GM23248 (cell line): ENCODE results near the gene CNOT1. TPM values are rescaled to one million over a fixed set of nuclear protein-coding genes. Genes with fewer than 3 reads are reported as not detected.

ENCODE experiments used
- DNase-seq: peaks from one replicate; pipeline ENCODE4 v3.0.0-alpha.2; 2015
- H2AFZ ChIP-seq: fragments of 200-600 bp; sonication (generic); 2 replicates; pipeline ENCODE4 v1.6.1; 2016; ENCODE audit warnings: antibody characterized with exemption
- H3F3A ChIP-seq: fragments of 200-600 bp; sonication (generic); 2 replicates; pipeline ENCODE4 v1.6.1; 2016; ENCODE audit warnings: mild to moderate bottlenecking, antibody characterized with exemption, mixed run types; ENCODE audit not compliant: insufficient read depth
- H3K27ac ChIP-seq: fragments of 200-600 bp; sonication (generic); 2 replicates; pipeline ENCODE4 v1.5.1; 2016; ENCODE audit warnings: mild to moderate bottlenecking
- H3K27me3 ChIP-seq: fragments of 200-600 bp; sonication (generic); replicated peaks from 2 replicates; pipeline ENCODE4 v1.6.1; 2016; ENCODE audit warnings: mild to moderate bottlenecking; ENCODE audit not compliant: insufficient read depth
- H3K36me3 ChIP-seq: fragments of 200-600 bp; sonication (generic); 2 replicates; pipeline ENCODE4 v1.6.1; 2016; ENCODE audit warnings: low read depth, mild to moderate bottlenecking
- H3K4me1 ChIP-seq: fragments of 200-600 bp; sonication (generic); 2 replicates; pipeline ENCODE4 v1.6.1; 2016; ENCODE audit warnings: mild to moderate bottlenecking; ENCODE audit not compliant: insufficient read depth
- H3K4me2 ChIP-seq: fragments of 200-600 bp; sonication (generic); one replicate; pipeline ENCODE4 v1.6.1; 2016; ENCODE audit warnings: mild to moderate bottlenecking; ENCODE audit not compliant: unreplicated experiment
- H3K4me3 ChIP-seq: fragments of 200-600 bp; sonication (generic); 2 replicates; pipeline ENCODE4 v1.5.1; 2016; ENCODE audit warnings: mild to moderate bottlenecking
- H3K79me2 ChIP-seq: fragments of 200-600 bp; sonication (generic); 2 replicates; pipeline ENCODE4 v1.6.1; 2016; ENCODE audit warnings: mild to moderate bottlenecking; ENCODE audit not compliant: insufficient read depth
- H3K9ac ChIP-seq: fragments of 200-600 bp; sonication (generic); 2 replicates; pipeline ENCODE4 v1.6.1; 2016; ENCODE audit warnings: mild to moderate bottlenecking
- H3K9me2 ChIP-seq: fragments of 200-600 bp; sonication (generic); 2 replicates; pipeline ENCODE4 v1.6.1; 2016; ENCODE audit warnings: mixed run types, mild to moderate bottlenecking, moderate library complexity; ENCODE audit not compliant: insufficient read depth
- H3K9me3 ChIP-seq: fragments of 200-600 bp; sonication (generic); one replicate; pipeline ENCODE4 v1.6.1; 2017; ENCODE audit warnings: low read depth
- H4K20me1 ChIP-seq: fragments of 200-600 bp; sonication (generic); 2 replicates; pipeline ENCODE4 v1.6.0; 2016; ENCODE audit not compliant: insufficient read depth
- EZH2 ChIP-seq: fragments of 200-600 bp; sonication (generic); IDR thresholded peaks from 2 replicates; pipeline ENCODE4 v1.6.1; 2018; ENCODE audit warnings: antibody characterized with exemption, mild to moderate bottlenecking; ENCODE audit not compliant: insufficient read depth, poor library complexity, severe bottlenecking
- EZH2phosphoT487 ChIP-seq: fragments of 200-600 bp; sonication (generic); IDR thresholded peaks from 2 replicates; pipeline ENCODE4 v1.6.1; 2018; ENCODE audit warnings: antibody characterized with exemption, moderate library complexity, mild to moderate bottlenecking, low read depth; ENCODE audit not compliant: insufficient read depth
- WGBS, 2 experiments: methylation state at CpG; one replicate each; pipeline ENCODE4 v1.1.6; 2015 to 2017; ENCODE audit warnings: low lambda C conversion rate in 2 of 2, low coverage in 1 of 2; ENCODE audit errors: missing lambda C conversion rate in 2 of 2; 5-methylcytosine and 5-hydroxymethylcytosine counted together
- in situ Hi-C: fragments of 300-500 bp; cut with MboI; formaldehyde crosslinking; loops from 2 replicates; pipeline ENCODE4 v1.15.0; 2020
- polyA plus RNA-seq: library from polyadenylated mRNA; unstranded; fragments of >200 nt; fragmentation: Nextera tagmentation; extraction: Ambion mirVana; gene quantifications from 2 replicates; pipeline ENCODE4 v1.2.1, GENCODE V29; 2016
- total RNA-seq: library from RNA; depleted of rRNA; stranded (reverse); fragments of >200 nt; shearing (Covaris generic); gene quantifications from 2 replicates; pipeline ENCODE4 v1.2.3, GENCODE V29; 2014

CNOT1 gene
- total and polyA plus RNA-seq, 2 experiments from 2014 or later = 35.6 to 93.1 TPM

DNA sequence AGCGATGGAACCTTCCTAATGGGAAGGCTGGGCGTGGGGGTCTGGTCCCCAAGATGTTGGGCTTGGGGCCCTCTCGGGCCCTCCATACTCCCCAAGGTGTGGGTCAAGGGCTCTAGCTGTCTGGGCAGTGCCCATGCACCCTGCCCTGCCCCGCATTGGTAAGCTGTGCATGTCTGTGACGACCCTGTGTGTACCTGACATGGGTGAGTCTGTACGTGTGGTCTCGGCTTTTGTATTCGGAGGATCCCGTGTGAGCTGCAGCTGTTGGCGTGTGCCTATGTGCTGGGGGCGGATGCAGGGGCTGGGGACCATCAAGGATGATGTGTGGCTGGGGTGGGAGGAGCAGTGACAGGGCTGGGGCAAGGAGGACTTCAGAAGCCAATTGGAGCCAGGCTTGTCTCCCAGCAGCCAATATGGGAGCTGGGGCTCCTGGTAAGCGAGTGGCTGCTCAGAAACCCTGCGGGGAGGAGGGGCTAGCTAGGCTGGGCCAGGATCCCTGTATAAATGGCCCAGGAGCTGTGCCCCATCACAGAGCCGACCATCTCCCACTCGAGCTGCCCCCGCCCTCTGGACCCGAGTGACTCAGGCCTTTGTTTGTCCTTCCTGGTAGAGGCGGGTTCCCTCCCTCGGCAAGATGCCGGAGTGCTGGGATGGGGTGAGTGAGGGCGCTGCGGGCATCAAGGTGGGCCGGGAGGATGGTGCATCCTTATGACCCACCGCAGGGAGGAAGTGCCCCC lies 129.8 kb downstream of the CNOT1 start, which contains the start of gene NDRG4:
TSS of gene NDRG4 (plus strand) at position 529 of the 737 bp plus-strand sequence. CDS start at position 635, 106 bp downstream.
- peak; percentile 79 for DNase-seq
- H3K79me2 ChIP-seq = no peaks in the 10 kb centered on the region
- no peak within 1 kb of the TSS for H3K9ac ChIP-seq
- H3K9me2 ChIP-seq = no peaks in the 10 kb centered on the region
- peak within 1 kb of the TSS; percentile 67 for H2AFZ ChIP-seq
- peaks cover 3% of the 10 kb centered on the region; the same call in 1 of the 2 replicates for H3K27me3 ChIP-seq
- H3K4me3 ChIP-seq = peak within 1 kb of the TSS; percentile 56
- TF ChIP-seq EZH2 (no peak), EZH2phosphoT487 (no peak)
- in situ Hi-C loops = loop anchor here (25.0 kb wide), 1 partner anchor 487 kb away; the partner anchor contains the start of genes USB1 and ZNF319
- no peaks in the 10 kb centered on the region for H4K20me1 ChIP-seq
- H3K36me3 ChIP-seq = no peaks in the 10 kb centered on the region
- no peak within 1 kb of the TSS for H3K27ac ChIP-seq
- 27 to 29% methylated on average over 24 of the region's 24 CpGs for WGBS, 2 experiments
- H3K9me3 ChIP-seq = no peaks in the 10 kb centered on the region
- no peaks in the 10 kb centered on the region for H3F3A ChIP-seq
- H3K4me1 ChIP-seq = 0 out of 2 replicates have a peak, but pooled peaks cover 8% of the 10 kb centered on the region
- peak within 1 kb of the TSS; percentile 39 for H3K4me2 ChIP-seq

DNA sequence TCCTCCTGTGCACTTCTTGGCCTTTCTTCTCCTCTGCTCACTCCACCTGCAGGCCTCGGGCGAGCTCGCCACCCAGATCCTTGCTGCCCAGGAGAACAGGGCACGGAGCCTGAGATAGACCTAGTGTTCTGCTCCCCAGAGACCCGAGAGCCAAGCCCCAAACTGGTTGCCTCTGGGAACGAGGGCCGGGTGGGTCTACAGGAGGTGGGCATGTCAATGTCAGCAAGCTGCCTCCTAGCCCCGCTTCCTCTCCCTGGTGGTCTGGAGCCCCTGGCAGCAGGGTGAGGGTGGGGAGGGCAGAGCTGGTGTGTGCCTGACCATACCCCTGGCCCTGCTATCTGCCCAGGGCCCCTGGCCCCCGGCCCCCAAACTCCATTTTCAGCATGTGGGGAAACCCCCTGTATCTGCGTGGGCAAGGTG lies 130.5 kb downstream of the CNOT1 start:
- H3K9ac ChIP-seq = no peak overlapping the region
- H3K9me2 ChIP-seq = no peaks in the 10 kb centered on the region
- 0 out of 2 replicates have a peak, but pooled peaks cover 8% of the 10 kb centered on the region for H3K4me1 ChIP-seq
- TF ChIP-seq EZH2 (no peak), EZH2phosphoT487 (no peak)
- in situ Hi-C loops = loop anchor here (25.0 kb wide), 1 partner anchor 487 kb away; the partner anchor contains the start of genes USB1 and ZNF319
- DNase-seq = no peak
- no peak overlapping the region for H3K4me3 ChIP-seq
- no peak overlapping the region for H2AFZ ChIP-seq
- H3K9me3 ChIP-seq = no peaks in the 10 kb centered on the region
- H3K27ac ChIP-seq = no peak overlapping the region
- no peaks in the 10 kb centered on the region for H4K20me1 ChIP-seq
- no peaks in the 10 kb centered on the region for H3K79me2 ChIP-seq
- no peaks in the 10 kb centered on the region for H3K36me3 ChIP-seq
- H3K4me2 ChIP-seq = no peak overlapping the region
- H3F3A ChIP-seq = no peaks in the 10 kb centered on the region
- H3K27me3 ChIP-seq = peaks cover 3% of the 10 kb centered on the region; the same call in 1 of the 2 replicates
- 84 to 86% methylated on average over 10 of the region's 10 CpGs for WGBS, 2 experiments

DNA sequence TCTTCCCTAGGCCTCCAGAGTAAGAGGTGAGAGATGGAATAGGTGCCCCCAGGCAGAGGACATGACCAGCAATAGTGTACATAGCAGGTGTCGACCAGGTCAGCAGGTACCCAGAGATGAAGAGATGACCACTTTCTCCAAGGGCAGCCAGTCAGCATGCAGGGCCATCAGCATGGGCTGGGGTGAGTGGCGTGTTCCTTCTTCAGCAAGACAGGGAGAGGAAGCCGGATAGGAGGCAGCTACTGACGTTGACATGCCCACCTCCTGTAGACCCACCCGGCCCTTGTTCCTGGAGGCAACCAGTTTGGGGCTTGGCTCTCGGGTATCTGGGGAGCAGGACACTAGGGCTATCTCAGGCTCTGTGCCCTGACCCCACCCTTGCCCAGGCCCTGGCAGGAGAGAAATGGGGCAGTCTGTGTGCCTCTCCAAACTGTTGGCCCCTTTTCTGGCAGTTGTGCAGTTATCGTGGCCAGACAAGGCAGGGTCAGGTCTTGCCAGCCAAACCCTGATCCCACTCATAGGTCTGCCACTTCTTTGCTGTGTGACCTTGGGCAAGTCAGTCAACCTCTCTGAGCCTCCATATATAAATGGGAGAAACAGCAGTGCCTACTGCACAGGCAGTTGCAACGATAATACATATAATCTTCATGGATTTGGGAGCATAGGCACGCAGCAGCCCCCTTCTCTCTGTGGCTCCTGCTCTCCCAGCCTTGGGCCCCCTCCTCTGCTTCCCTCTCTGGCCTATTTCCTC lies 131.1 kb downstream of the CNOT1 start:
- Histone ChIP-seq H3K9me2 (no peaks in the 10 kb centered on the region), H3K4me1 (0 out of 2 replicates have a peak, but pooled peaks cover 8% of the 10 kb centered on the region), H3K27ac (no peak overlapping the region), H3F3A (no peaks in the 10 kb centered on the region), H2AFZ (no peak overlapping the region), H3K9me3 (no peaks in the 10 kb centered on the region), H3K4me2 (no peak overlapping the region), H3K36me3 (no peaks in the 10 kb centered on the region), H3K4me3 (no peak overlapping the region), H3K9ac (no peak overlapping the region), H3K79me2 (no peaks in the 10 kb centered on the region), H3K27me3 (peaks cover 3% of the 10 kb centered on the region; the same call in 1 of the 2 replicates), H4K20me1 (no peaks in the 10 kb centered on the region)
- TF ChIP-seq EZH2phosphoT487 = no peak
- TF ChIP-seq EZH2 = no peak
- 75 to 79% methylated on average over 9 of the region's 9 CpGs for WGBS, 2 experiments
- DNase-seq = no peak
- in situ Hi-C loops = loop anchor here (25.0 kb wide), 1 partner anchor 486 kb away; the partner anchor contains the start of genes USB1 and ZNF319

DNA sequence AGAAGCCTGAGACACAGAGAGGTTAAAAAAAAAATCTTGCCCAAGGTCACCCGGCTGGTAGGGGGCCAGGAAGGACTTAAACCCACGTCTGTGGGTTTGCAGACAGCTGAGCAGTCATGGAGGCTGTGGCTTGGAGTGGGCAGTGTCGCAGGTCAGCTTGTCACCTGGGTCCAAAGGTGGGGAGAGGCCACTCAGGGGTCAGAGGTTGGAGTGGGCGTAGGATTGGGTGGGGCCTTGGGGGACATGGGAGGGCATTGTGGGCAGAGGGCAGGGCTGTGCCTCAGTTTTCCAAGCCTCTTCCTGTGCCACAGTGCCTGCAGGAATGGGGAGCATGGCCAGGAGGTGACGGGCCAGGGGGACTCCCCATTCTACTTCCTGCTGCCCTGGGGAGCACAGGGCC lies 131.7 kb downstream of the CNOT1 start:
- 74 to 77% methylated on average over 5 of the region's 5 CpGs for WGBS, 2 experiments
- Histone ChIP-seq H3K4me2 (no peak overlapping the region), H4K20me1 (no peaks in the 10 kb centered on the region), H3K4me1 (0 out of 2 replicates have a peak, but pooled peaks cover 8% of the 10 kb centered on the region), H3K4me3 (no peak overlapping the region), H3F3A (no peaks in the 10 kb centered on the region), H3K27ac (no peak overlapping the region), H3K27me3 (peaks cover 3% of the 10 kb centered on the region; the same call in 1 of the 2 replicates), H3K36me3 (no peaks in the 10 kb centered on the region), H2AFZ (no peak overlapping the region), H3K9ac (no peak overlapping the region), H3K9me3 (no peaks in the 10 kb centered on the region), H3K79me2 (no peaks in the 10 kb centered on the region), H3K9me2 (no peaks in the 10 kb centered on the region)
- in situ Hi-C loops = loop anchor here (25.0 kb wide), 1 partner anchor 486 kb away; the partner anchor contains the start of genes USB1 and ZNF319
- TF ChIP-seq EZH2phosphoT487 (no peak), EZH2 (no peak)
- DNase-seq = no peak
